D721Med (cell line): ENCODE measurements around the gene ADAM8.

Experiments used
- DNase-seq: peaks from one replicate; pipeline ENCODE4 v3.0.0; 2011; ENCODE audit warnings: low spot score; ENCODE audit not compliant: insufficient read length
- FAIRE-seq: peaks from 2 replicates; lab custom pipeline; 2011; peaks lifted over from hg19 to GRCh38; lab: Jason Lieb, UNC
- TF ChIP-seq, protein P1 (sequence below): IDR thresholded peaks from 2 replicates; pipeline ENCODE4 v1.5.1; 2012; ENCODE audit warnings: mild to moderate bottlenecking, control low read depth; ENCODE audit not compliant: insufficient read depth; ENCODE audit errors: missing control alignments

The ADAM8 gene

DNA sequence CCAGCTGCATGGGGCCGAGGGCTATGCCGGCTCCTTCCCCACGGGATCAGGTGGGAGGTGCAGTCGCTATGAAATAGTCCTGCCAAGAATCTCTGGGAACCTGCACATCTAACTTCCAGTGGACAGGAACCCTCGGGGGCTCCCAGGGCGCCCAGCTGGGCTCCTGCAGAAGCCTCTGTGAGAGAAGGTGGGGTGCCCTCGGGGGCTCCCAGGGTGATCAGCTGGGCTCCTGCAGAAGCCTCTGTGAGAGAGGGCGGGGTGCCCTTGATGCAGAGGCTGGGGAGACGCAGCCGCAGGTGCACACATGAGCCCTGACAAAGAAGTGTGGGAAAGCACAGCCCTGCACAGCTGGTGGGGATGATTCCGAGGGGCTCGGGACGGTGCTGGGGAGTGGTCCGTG lies 33.1 kb downstream of the ADAM8 start:
- TF ChIP-seq, protein P1, sequence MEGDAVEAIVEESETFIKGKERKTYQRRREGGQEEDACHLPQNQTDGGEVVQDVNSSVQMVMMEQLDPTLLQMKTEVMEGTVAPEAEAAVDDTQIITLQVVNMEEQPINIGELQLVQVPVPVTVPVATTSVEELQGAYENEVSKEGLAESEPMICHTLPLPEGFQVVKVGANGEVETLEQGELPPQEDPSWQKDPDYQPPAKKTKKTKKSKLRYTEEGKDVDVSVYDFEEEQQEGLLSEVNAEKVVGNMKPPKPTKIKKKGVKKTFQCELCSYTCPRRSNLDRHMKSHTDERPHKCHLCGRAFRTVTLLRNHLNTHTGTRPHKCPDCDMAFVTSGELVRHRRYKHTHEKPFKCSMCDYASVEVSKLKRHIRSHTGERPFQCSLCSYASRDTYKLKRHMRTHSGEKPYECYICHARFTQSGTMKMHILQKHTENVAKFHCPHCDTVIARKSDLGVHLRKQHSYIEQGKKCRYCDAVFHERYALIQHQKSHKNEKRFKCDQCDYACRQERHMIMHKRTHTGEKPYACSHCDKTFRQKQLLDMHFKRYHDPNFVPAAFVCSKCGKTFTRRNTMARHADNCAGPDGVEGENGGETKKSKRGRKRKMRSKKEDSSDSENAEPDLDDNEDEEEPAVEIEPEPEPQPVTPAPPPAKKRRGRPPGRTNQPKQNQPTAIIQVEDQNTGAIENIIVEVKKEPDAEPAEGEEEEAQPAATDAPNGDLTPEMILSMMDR, result no peak
- DNase-seq (no peak), FAIRE-seq (no peak)

DNA sequence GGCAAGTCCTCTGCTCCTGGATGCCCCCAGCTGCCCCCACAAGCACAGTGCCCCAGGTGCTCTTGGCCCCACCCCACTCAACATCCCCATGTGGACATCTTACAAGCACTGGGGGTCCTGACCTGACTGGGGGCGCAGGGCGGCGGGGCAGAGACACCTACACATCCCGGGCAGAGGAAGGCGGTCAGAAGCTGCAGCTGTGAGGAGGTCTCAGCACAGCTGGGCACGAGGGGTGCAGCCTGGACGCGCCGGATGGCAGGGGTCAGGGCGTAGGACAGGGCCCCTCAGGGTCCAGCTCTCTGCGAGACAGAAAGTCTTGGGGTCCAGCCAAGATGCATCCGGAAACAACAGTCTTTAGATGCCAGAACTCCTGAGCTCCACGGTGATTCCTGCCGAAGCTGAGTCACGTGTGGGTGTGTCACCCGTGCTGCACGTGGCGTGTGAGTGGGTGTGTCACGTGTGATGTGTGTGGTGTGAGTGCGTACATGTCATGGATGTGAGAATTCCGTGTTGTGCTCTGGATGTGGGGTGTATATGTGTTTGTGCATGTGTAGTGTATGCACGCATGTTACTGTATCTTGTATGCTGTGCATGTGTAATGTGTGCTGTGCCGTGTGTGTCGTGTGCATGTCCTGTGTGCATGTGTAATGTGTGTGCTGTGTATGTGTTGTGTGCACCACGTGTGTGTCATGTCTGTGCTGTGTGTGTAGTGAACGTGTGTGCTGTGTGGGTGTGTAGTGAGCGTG lies 33.9 kb downstream of the ADAM8 start:
- TF ChIP-seq, protein P1, result no peak
- DNase-seq (no peak), FAIRE-seq (no peak)

DNA sequence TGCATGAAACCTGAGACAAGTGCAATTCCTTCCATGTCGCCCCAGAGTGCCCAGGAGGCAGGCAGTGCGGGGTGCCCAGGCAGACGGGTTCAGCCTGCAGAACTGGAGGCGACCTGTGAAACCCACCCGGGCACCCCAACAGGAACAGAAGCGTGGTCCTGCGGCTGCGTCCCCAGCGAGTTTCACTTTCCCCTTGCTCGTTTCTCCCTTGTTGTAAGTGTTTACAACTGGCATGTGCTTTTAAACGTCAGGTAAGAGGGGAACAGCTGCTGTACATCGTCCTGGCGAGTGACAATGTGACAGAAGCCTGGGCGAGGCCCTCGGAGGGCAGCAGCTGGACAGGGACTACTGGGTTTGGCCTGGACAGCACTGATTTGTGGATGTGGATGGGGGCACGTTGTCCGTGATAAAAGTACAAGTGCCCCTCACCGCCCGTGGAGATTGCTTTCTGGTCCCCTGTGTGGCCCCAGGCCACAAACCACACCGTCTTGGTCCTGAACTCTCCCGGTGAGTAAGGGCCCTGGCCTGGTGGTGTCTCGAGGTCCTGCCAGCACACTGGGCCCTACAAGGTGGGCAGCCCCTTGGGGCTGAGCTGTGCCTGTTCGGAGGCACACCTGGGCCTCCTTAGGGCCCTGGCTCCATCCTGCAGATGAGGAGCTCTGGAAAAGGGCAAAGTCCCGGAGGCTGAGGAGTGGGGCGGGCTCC lies 35.0 kb downstream of the ADAM8 start:
- TF ChIP-seq, protein P1, result no peak
- DNase-seq (no peak), FAIRE-seq (no peak)

DNA sequence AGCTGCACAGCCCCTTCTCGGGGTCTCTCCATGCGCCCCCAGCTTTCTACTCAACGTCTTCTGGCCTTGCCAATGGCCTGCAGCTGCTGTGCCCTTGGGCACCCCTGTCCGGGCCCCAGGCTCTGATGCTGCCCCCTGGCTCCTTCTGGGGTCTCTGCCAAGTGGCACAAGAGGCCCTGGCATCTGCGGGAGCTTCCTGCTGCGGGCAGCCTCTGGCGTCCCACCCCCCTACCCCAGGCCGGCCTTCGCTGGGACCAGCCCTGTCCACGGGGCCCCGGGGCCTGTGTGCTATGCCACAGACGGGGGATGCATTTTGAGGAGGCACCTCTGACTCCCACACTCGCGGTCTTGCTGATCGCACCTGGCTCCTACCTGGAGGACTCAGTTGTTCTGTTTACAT lies 36.7 kb downstream of the ADAM8 start:
- FAIRE-seq, result no peak
- TF ChIP-seq, protein P1, result no peak

DNA sequence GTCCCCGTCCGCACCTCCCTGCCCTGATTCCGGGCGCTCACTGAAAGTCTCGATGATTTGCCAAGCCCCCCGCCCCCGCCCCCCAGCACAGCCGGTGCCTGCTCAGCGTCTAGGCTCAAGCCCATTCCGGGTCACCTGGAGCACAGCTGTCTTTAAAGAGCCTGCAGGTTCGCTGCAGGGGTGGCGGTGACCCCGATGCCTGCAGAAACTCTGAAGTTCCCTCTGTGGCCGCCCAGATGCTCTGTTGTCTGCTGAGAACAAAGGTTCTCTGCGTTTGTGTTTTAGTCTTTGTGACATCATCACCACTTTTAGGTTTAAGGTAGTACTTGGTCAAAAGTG lies 38.2 kb downstream of the ADAM8 start:
- FAIRE-seq (no peak), DNase-seq (no peak)
- TF ChIP-seq, protein P1, result no peak

More for the DNA sequence above, 36.7 kb downstream of the ADAM8 start:
- DNase-seq, result no peak

DNA sequence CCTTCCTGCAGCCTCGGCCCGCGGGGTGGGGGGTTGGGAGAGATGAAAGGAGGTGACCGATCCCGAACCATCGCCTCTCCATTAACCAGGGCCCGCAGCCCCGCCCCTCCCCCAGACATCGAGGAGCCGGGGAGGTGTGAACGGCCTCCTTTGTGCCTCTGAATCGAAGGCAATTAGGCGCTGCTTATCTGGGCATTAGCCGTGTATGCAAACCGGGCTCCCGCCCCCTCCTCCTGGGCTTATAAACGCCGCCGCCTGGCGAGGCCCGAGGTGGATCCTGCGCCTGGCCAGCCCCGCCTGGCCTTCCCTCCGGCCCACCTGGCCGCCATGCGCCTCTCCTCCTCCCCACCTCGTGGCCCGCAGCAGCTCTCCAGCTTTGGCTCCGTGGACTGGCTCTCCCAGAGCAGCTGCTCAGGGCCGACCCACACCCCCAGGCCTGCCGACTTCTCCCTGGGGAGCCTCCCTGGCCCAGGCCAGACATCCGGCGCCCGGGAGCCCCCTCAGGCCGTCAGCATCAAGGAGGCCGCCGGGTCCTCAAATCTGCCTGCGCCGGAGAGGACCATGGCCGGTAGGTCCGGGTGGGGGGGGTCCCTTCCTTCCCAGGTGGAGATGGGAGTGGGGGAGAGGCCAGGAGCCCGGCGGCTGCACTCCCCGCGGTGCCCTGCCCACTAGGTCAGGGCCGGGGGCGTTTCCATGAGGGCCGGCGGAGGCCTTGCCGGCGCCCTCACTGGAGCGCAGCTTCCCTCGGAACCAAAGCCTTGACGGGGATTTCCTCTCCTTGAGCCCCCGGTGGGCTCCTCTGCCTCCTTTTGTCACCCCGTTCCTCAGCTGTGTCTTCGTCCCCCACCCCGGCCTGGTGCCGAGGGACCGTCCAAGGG lies 38.8 kb downstream of the ADAM8 start, which contains the start of gene VENTX:
Gene VENTX, plus strand, starts transcription at position 268 of the 878 bp plus-strand sequence. Its CDS starts 60 bp downstream, at position 328.
- DNase-seq (no peak), FAIRE-seq (no peak)

More for the DNA sequence above, 38.8 kb downstream of the ADAM8 start, which contains the start of gene VENTX:
- TF ChIP-seq, protein P1, result no peak
